H1 (cell line): Measurements from ENCODE around the gene SNORC. TPM values are rescaled to one million over a fixed set of nuclear protein-coding genes. Genes with fewer than 3 reads are reported as not detected.

Source experiments
- ASH2L ChIP-seq: fragments of 200-600, 300-600 bp; sonication (generic); IDR thresholded peaks from one replicate; pipeline ENCODE4 v1.7.1; 2017; ENCODE audit warnings: low read length
- BCL11A ChIP-seq, 2 experiments: IDR thresholded peaks; one replicate each; pipeline ENCODE4 v1.6.1; 2011; ENCODE audit warnings: low read depth in 2 of 2, low read length in 2 of 2, mild to moderate bottlenecking in 2 of 2
- CBX5 ChIP-seq: fragments of 300-800, 300-1000 bp; sonication (generic); IDR thresholded peaks from 2 replicates; pipeline ENCODE4 v1.7.1; 2016; ENCODE audit warnings: antibody characterized with exemption, low read length, low read depth
- CEBPB ChIP-seq: IDR thresholded peaks from 2 replicates; pipeline ENCODE4 v1.6.1; 2012; ENCODE audit warnings: low read depth, low read length
- CTBP2 ChIP-seq: IDR thresholded peaks from 2 replicates; pipeline ENCODE4 v1.7.0; 2011; ENCODE audit warnings: borderline replicate concordance, mild to moderate bottlenecking, moderate library complexity, mixed read lengths, low read length; ENCODE audit not compliant: insufficient read depth, insufficient read length
- E2F6 ChIP-seq: IDR thresholded peaks from 2 replicates; pipeline ENCODE4 v1.6.1; 2012; ENCODE audit warnings: inconsistent platforms
- EP300 ChIP-seq, 2 experiments: IDR thresholded peaks; 1 replicate in 1 of 2; 2 replicates in 1 of 2; pipeline ENCODE4 v1.6.1; 2011 to 2012; ENCODE audit warnings: low read depth in 2 of 2, low read length in 2 of 2, mild to moderate bottlenecking in 2 of 2, borderline replicate concordance in 1 of 2, inconsistent platforms in 1 of 2, moderate library complexity in 1 of 2
- EZH2 ChIP-seq: fragments of 200-600 bp; sonication (generic); IDR thresholded peaks from 2 replicates; pipeline ENCODE4 v1.7.1; 2012; ENCODE audit warnings: low read depth, mild to moderate bottlenecking, moderate library complexity, low read length, inconsistent platforms; ENCODE audit not compliant: severe bottlenecking
- HDAC6 ChIP-seq: IDR thresholded peaks from one replicate; pipeline ENCODE4 v1.7.1; 2012; ENCODE audit warnings: low read depth, mild to moderate bottlenecking, inconsistent platforms, low read length, moderate library complexity
- JUND ChIP-seq: IDR thresholded peaks from 2 replicates; pipeline ENCODE4 v1.6.1; 2011; ENCODE audit warnings: mild to moderate bottlenecking, improper control_type of control experiment, low read length
- KDM1A ChIP-seq: fragments of 200-600, 300-600 bp; sonication (generic); IDR thresholded peaks from 2 replicates; pipeline ENCODE4 v1.7.1; 2016; ENCODE audit warnings: mild to moderate bottlenecking, low read length, borderline replicate concordance
- MAFK ChIP-seq: IDR thresholded peaks from 2 replicates; pipeline ENCODE4 v1.6.1; 2012; ENCODE audit warnings: low read depth, mild to moderate bottlenecking, improper control_type of control experiment, low read length
- MAX ChIP-seq: IDR thresholded peaks from 2 replicates; pipeline ENCODE4 v1.6.1; 2012; ENCODE audit warnings: inconsistent platforms
- POLR2AphosphoS5 ChIP-seq: IDR thresholded peaks from 2 replicates; pipeline ENCODE4 v1.6.1; 2011; ENCODE audit warnings: low read depth, low read length
- RNF2 ChIP-seq: fragments of 200-900, 300-1000 bp; sonication (generic); IDR thresholded peaks from 2 replicates; pipeline ENCODE4 v1.7.1; 2016; ENCODE audit warnings: borderline replicate concordance, low read depth, mild to moderate bottlenecking, antibody characterized with exemption, low read length; ENCODE audit not compliant: poor library complexity, severe bottlenecking; ENCODE audit errors: missing control alignments
- SIN3A ChIP-seq, 2 experiments: IDR thresholded peaks in 1 of 2; conservative IDR thresholded peaks in 1 of 2; 2 replicates each; pipeline ENCODE4 v1.6.1; 2011 to 2012; ENCODE audit warnings: low read length in 2 of 2, improper control_type of control experiment in 1 of 2, low read depth in 1 of 2, mild to moderate bottlenecking in 1 of 2
- SP1 ChIP-seq: IDR thresholded peaks from 2 replicates; pipeline ENCODE4 v1.6.1; 2011; ENCODE audit warnings: low read depth, low read length
- SRF ChIP-seq: IDR thresholded peaks from 2 replicates; pipeline ENCODE4 v1.6.1; 2011; ENCODE audit warnings: mild to moderate bottlenecking, low read depth, low read length, moderate library complexity
- TAF7 ChIP-seq: optimal IDR thresholded peaks from 2 replicates; pipeline ENCODE3; 2011; ENCODE audit warnings: low read depth, mild to moderate bottlenecking, inconsistent platforms, low read length, moderate library complexity, borderline replicate concordance
- TCF12 ChIP-seq: IDR thresholded peaks from 2 replicates; pipeline ENCODE4 v1.6.1; 2011; ENCODE audit warnings: low read depth, mild to moderate bottlenecking, low read length
- TEAD4 ChIP-seq: IDR thresholded peaks from 2 replicates; pipeline ENCODE4 v1.6.1; 2012; ENCODE audit warnings: low read depth, low read length, inconsistent platforms, mixed read lengths
- USF2 ChIP-seq: IDR thresholded peaks from 2 replicates; pipeline ENCODE4 v1.6.1; 2011; ENCODE audit warnings: low read length, improper control_type of control experiment
- polyA plus RNA-seq, 7 experiments: library from polyadenylated mRNA; depleted of rRNA in 3 of 7; stranded (reverse) in 5 of 7; unstranded in 2 of 7; fragments of >200 nt in 5 of 7; fragments of 200-250 nt in 2 of 7; gene quantifications; 1 replicate in 5 of 7; 2 replicates in 1 of 7; 4 replicates in 1 of 7; pipeline versions ENCODE4 v1.2.1 to v1.2.3, GENCODE V29; 2011 to 2013; ENCODE audit warnings: missing spikeins in 2 of 7, mixed read lengths in 2 of 7
- total RNA-seq: library from RNA; stranded (reverse); fragmentation: NEBNext Ultra II Directional; extraction: Animal tissue kit (Norgen Biotek cat#: 25700); gene quantifications from 2 replicates; pipeline ENCODE4 v1.2.1, GENCODE V29; 2021

The SNORC gene
- total and polyA plus RNA-seq, 2 of the 8 experiments (the other 6 are each of a cell fraction or from before 2014, with no cell fraction given): 1.6 to 1.8 TPM

- TF ChIP-seq RNF2 (no peak), MAX (peak; percentile 61), CTBP2 (no peak), TCF12 (no peak), EP300 (IDR thresholded peaks at IDR 0.05; ENCODE audit: borderline replicate concordance in 1 of 2, low read depth in 2 of 2, low read length in 2 of 2) (no peak), SRF (no peak), ASH2L (peak; percentile 41), TEAD4 (no peak), CEBPB (no peak), EZH2 (no peak), E2F6 (0 out of 2 replicates have a peak, but pooled peaks have one; percentile 28), SP1 (no peak), KDM1A (no peak), TAF7 (no peak), SIN3A (conservative IDR thresholded peaks at IDR 0.05 in 1 of 2, IDR thresholded peaks at IDR 0.05 in 1 of 2; ENCODE audit: low read depth in 1 of 2, low read length in 2 of 2) (no peak), HDAC6 (no peak), USF2 (no peak), BCL11A (IDR thresholded peaks at IDR 0.05; ENCODE audit: low read depth in 2 of 2, low read length in 2 of 2) (no peak), JUND (no peak), POLR2AphosphoS5 (no peak), MAFK (no peak), CBX5 (no peak)
Measured at GRCh38 chr2:232876161-232876977, 6.3 kb downstream of the SNORC start (continued).
